Body of pancreas (tissue), 4 donors: ENCODE measurements around the gene LRRK1. TPM values are rescaled to one million over a fixed set of nuclear protein-coding genes. Genes with fewer than 3 reads are reported as not detected.

Experiments
- ATAC-seq: fragments of 150-250 bp; one replicate; pipeline ENCODE4 v1.9.1; 2016
- DNase-seq, 4 donors: peaks; one replicate each; pipeline ENCODE4 v3.0.0-alpha.2; 2019
- H3K27ac ChIP-seq, 4 donors: fragments of 200-600 bp; sonication (generic); 1 replicate in 3 of 4; 2 replicates in 1 of 4; pipeline versions ENCODE4 v1.5.1 to v1.6.1; 2016 to 2019; ENCODE audit warnings: mild to moderate bottlenecking in 1 of 4, mixed read lengths in 1 of 4, moderate library complexity in 1 of 4
- H3K27me3 ChIP-seq, 2 donors: fragments of 200-600 bp; sonication (generic); one replicate each; pipeline ENCODE4 v1.6.0; 2016; ENCODE audit warnings: mild to moderate bottlenecking in 1 of 2
- H3K36me3 ChIP-seq, 2 donors: fragments of 200-600 bp; sonication (generic); replicated peaks in 1 of 2; 2 replicates each; pipeline ENCODE4 v1.5.1; 2016; ENCODE audit warnings: low read depth in 2 of 2; ENCODE audit not compliant: insufficient read depth in 1 of 2
- H3K4me1 ChIP-seq: fragments of 200-600 bp; sonication (generic); one replicate; pipeline ENCODE4 v1.6.0; 2016
- H3K4me3 ChIP-seq, 2 donors: fragments of 200-600 bp; sonication (generic); 1 replicate in 1 of 2; 2 replicates in 1 of 2; pipeline ENCODE4 v1.5.1; 2016 to 2019
- H3K9me3 ChIP-seq, 3 donors: fragments of 200-600 bp; sonication (generic); 1 replicate in 2 of 3; 2 replicates in 1 of 3; pipeline ENCODE4 v1.5.1; 2016
- POLR2A ChIP-seq, 3 donors: fragments of 450-650 bp; IDR thresholded peaks; one replicate each; pipeline ENCODE4 v1.6.1; 2016; ENCODE audit warnings: antibody characterized with exemption in 3 of 3, mild to moderate bottlenecking in 2 of 3
- WGBS, 2 donors: methylation state at CpG; one replicate each; pipeline ENCODE4 v1.1.5; 2017; 5-methylcytosine and 5-hydroxymethylcytosine counted together
- intact Hi-C: fragments of 100-400 bp; cut with DNase I; formaldehyde crosslinking; loops from one replicate; pipeline ENCODE4 v1.15.1; 2023
- total RNA-seq, 2 donors: library from RNA; depleted of rRNA; stranded (reverse); fragments of >200 nt; gene quantifications; one replicate each; pipeline ENCODE4 v1.1.0, GENCODE V29; 2016
- TF ChIP-seq, protein P1 (sequence below), 7 experiments: fragments of 450-650 bp in 4 of 7; fragments of 200-600 bp in 3 of 7; sonication (generic) in 3 of 7; IDR thresholded peaks; one replicate each; pipeline ENCODE4 v1.5.1; 2016 to 2019; ENCODE audit warnings: antibody characterized with exemption in 7 of 7

LRRK1 gene
- total RNA-seq, 2 donors from 2014 or later: 12.2 to 14.0 TPM

DNA sequence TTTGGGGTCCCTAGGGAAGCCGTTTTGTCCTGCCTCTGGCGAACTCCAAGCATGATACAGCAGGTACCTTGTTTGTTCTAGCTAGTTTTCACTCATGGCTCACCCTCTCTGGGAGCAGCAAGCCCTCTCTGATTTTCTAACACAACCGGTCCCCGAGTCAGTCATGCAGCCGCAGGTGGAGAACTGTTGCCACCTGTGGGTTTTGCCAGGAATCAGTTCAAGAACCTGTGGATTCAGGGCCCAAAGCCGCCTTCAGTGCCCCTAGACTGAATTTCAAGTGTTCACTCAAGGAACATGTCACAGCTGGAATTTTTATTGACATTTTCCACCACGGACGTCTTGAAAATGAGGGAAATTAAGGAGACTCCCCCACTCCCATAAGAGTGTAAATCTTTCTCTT is 13.3 kb upstream of the LRRK1 start:
- no peaks in the 10 kb centered on the region for H3K9me3 ChIP-seq
- no peak overlapping the region for H3K4me3 ChIP-seq
- TF ChIP-seq, protein P1, sequence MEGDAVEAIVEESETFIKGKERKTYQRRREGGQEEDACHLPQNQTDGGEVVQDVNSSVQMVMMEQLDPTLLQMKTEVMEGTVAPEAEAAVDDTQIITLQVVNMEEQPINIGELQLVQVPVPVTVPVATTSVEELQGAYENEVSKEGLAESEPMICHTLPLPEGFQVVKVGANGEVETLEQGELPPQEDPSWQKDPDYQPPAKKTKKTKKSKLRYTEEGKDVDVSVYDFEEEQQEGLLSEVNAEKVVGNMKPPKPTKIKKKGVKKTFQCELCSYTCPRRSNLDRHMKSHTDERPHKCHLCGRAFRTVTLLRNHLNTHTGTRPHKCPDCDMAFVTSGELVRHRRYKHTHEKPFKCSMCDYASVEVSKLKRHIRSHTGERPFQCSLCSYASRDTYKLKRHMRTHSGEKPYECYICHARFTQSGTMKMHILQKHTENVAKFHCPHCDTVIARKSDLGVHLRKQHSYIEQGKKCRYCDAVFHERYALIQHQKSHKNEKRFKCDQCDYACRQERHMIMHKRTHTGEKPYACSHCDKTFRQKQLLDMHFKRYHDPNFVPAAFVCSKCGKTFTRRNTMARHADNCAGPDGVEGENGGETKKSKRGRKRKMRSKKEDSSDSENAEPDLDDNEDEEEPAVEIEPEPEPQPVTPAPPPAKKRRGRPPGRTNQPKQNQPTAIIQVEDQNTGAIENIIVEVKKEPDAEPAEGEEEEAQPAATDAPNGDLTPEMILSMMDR (IDR thresholded peaks at IDR 0.05): no peak
- TF ChIP-seq POLR2A (IDR thresholded peaks at IDR 0.05): no peak
- no peak for ATAC-seq
- no peak for DNase-seq
- no peak overlapping the region for H3K27ac ChIP-seq
- no peaks in the 10 kb centered on the region for H3K27me3 ChIP-seq
- intact Hi-C loops: loop anchor here (5.0 kb wide), 1 partner anchor 49 kb away; no protein-coding TSS in a partner anchor
- H3K4me1 ChIP-seq: peaks cover 23% of the 10 kb centered on the region
- H3K36me3 ChIP-seq: no peaks in the 10 kb centered on the region
- 77 to 85% methylated on average over 8 of the region's 8 CpGs for WGBS, 2 donors

DNA sequence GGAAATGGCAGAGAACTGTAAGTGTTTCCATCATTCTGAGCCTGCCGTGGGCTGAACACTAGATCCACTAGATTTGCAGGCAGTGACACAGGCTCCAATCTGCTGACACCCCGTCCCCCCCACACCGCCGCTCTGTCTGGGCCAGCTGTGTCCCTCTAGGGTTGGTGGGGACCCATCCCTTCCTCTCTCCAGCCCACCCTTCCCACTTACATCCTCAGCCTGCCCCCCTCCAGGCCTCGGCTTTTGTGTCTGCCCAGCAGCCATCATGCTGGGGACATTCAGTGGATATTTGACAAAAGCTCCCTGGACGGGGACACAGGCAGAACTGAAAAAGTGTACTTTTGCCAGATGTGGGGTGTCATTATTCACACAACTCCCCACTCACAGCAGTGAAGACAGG is 10.7 kb upstream of the LRRK1 start:
- 86 to 94% methylated on average over 6 of the region's 6 CpGs for WGBS, 2 donors
- H3K27ac ChIP-seq: no peak overlapping the region
- DNase-seq: no peak
- H3K9me3 ChIP-seq: no peaks in the 10 kb centered on the region
- no peaks in the 10 kb centered on the region for H3K27me3 ChIP-seq
- H3K4me3 ChIP-seq: no peak overlapping the region
- intact Hi-C loops: loop anchor here (5.0 kb wide), 1 partner anchor 51 kb away; no protein-coding TSS in a partner anchor
- ATAC-seq: no peak
- H3K36me3 ChIP-seq: no peaks in the 10 kb centered on the region
- TF ChIP-seq, protein P1 (IDR thresholded peaks at IDR 0.05): no peak
- no peak for TF ChIP-seq POLR2A (IDR thresholded peaks at IDR 0.05)
- peaks cover under 1% of the 10 kb centered on the region for H3K4me1 ChIP-seq

DNA sequence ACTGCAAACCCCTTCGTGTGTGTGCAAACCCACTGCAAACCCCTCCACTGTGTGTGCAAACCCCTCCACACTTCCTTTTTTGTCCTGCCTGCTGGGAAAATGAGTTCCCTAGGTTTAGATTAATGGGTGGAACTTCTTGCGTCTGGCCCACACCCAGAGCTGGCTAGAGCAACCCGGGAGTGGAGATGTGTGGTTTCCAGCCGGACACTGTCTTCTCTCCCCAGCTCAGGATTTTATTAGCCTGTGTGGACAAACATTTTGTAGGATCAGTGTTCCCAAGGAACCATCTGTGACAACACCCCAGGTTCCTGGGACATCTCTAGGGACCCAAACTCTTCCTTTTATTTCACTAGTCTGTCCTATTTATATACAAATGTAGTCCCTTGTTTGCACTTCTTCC is 9.6 kb upstream of the LRRK1 start:
- TF ChIP-seq, protein P1 (IDR thresholded peaks at IDR 0.05): no peak
- TF ChIP-seq POLR2A (IDR thresholded peaks at IDR 0.05): no peak
- Histone ChIP-seq H3K27ac (no peak overlapping the region), H3K9me3 (no peaks in the 10 kb centered on the region), H3K27me3 (no peaks in the 10 kb centered on the region), H3K4me3 (no peak overlapping the region), H3K36me3 (no peaks in the 10 kb centered on the region), H3K4me1 (no peaks in the 10 kb centered on the region)
- WGBS, 2 donors: 70 to 75% methylated on average over 4 of the region's 4 CpGs
- no peak for DNase-seq
- ATAC-seq: no peak
- intact Hi-C loops: loop anchor here (5.0 kb wide), 1 partner anchor 52 kb away; no protein-coding TSS in a partner anchor

DNA sequence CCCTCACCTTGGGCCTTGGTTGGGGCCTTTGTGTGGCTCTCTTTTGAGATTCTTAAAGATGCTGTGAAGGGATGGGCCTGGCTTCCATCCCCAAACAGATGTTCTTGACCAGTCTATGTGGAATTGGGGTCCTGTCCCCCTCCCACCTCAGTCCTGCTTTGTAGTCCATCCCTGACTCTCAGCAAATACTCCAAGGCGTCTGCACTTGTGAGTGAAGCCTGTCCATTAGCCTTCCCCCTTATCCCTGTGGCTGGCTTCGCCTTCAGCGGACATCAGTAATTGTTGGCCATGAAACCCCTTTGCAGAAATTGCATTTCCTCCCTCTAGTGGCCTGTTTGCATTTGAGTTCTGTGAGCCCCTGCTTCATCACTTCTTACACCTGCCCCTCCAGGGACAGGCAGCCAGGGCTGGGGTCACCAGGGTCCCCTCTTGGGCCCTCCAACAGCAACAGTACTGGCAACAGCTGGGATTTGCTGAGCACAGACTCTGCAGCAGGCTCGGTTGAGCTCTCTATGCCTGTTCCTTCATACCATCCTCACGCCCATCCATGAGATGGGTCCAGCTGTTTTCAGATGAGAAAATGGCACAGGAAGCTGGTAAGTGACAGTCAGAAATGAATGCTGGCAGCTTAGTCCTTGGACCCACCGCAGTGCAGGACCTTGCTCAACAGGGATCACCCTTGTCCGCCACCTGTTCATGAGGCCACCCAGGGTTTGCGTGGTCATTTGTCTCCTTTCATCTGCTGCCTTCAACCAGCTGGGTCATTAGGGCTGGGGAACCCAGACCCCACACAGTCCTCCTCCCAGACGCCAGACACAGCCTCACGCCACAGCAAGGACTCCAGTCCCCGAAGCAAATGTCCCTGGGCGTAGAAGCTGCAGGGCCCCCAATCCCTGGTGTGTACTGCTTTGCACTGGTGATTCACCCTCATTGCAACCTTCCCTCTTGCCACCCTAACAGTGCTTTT is 8.9 kb upstream of the LRRK1 start:
- H3K36me3 ChIP-seq: no peaks in the 10 kb centered on the region
- intact Hi-C loops: loop anchor here (5.0 kb wide), 1 partner anchor 53 kb away; no protein-coding TSS in a partner anchor
- no peak for ATAC-seq

More for the DNA sequence above, 8.9 kb upstream of the LRRK1 start:
- TF ChIP-seq, protein P1 (IDR thresholded peaks at IDR 0.05): no peak
- no peak for TF ChIP-seq POLR2A (IDR thresholded peaks at IDR 0.05)
- H3K4me3 ChIP-seq: no peak overlapping the region
- DNase-seq: no peak
- H3K27me3 ChIP-seq: no peaks in the 10 kb centered on the region
- no peaks in the 10 kb centered on the region for H3K4me1 ChIP-seq
- no peak overlapping the region for H3K27ac ChIP-seq
- 85 to 88% methylated on average over 12 of the region's 12 CpGs for WGBS, 2 donors
- H3K9me3 ChIP-seq: no peaks in the 10 kb centered on the region
